ENCODE measurements around the gene ZBTB7C. TPM values are rescaled to one million over a fixed set of nuclear protein-coding genes. Genes with fewer than 3 reads are reported as not detected.

ZBTB7C gene
- total RNA-seq, 1 donor from 2014 or later = 0.67 TPM

GRCh38 chr18:48064978-48065600, 344.1 kb downstream of the ZBTB7C start:
- no peak for DNase-seq (ENCODE audit: low spot score)
- no peak for TF ChIP-seq CTCF (IDR thresholded peaks at IDR 0.05; ENCODE audit: unreplicated experiment)
- H3K4me3 Mint-ChIP-seq (ENCODE audit: unreplicated experiment) = no peak overlapping the region
- H3K9me3 Mint-ChIP-seq (ENCODE audit: unreplicated experiment) = no peaks in the 10 kb centered on the region
- peaks cover 2% of the 10 kb centered on the region for H3K27me3 Mint-ChIP-seq (ENCODE audit: unreplicated experiment)
- H3K27ac Mint-ChIP-seq (ENCODE audit: unreplicated experiment) = no peak overlapping the region
- H3K4me1 Mint-ChIP-seq (ENCODE audit: unreplicated experiment) = peaks cover 8% of the 10 kb centered on the region
- no peaks in the 10 kb centered on the region for H3K36me3 Mint-ChIP-seq (ENCODE audit: low read depth, unreplicated experiment)

- H3K9me3 Mint-ChIP-seq (ENCODE audit: unreplicated experiment) = no peaks in the 10 kb centered on the region
Observed at GRCh38 chr18:48061781-48062570, 347.2 kb downstream of the ZBTB7C start.

GRCh38 chr18:48060970-48061369, 348.2 kb downstream of the ZBTB7C start:
- no peak for TF ChIP-seq CTCF (IDR thresholded peaks at IDR 0.05; ENCODE audit: unreplicated experiment)
- no peak for DNase-seq (ENCODE audit: low spot score)
- H3K36me3 Mint-ChIP-seq (ENCODE audit: low read depth, unreplicated experiment) = no peaks in the 10 kb centered on the region
- H3K27ac Mint-ChIP-seq (ENCODE audit: unreplicated experiment) = no peak overlapping the region
- no peaks in the 10 kb centered on the region for H3K9me3 Mint-ChIP-seq (ENCODE audit: unreplicated experiment)
- peaks cover 11% of the 10 kb centered on the region for H3K4me1 Mint-ChIP-seq (ENCODE audit: unreplicated experiment)
- H3K4me3 Mint-ChIP-seq (ENCODE audit: unreplicated experiment) = no peak overlapping the region
- H3K27me3 Mint-ChIP-seq (ENCODE audit: unreplicated experiment) = peaks cover 3% of the 10 kb centered on the region

More at GRCh38 chr18:48061781-48062570, 347.2 kb downstream of the ZBTB7C start:
- Mint-ChIP-seq H3K4me3 (ENCODE audit: unreplicated experiment) (no peak overlapping the region), H3K27me3 (ENCODE audit: unreplicated experiment) (peaks cover 3% of the 10 kb centered on the region), H3K4me1 (ENCODE audit: unreplicated experiment) (peaks cover 11% of the 10 kb centered on the region), H3K27ac (ENCODE audit: unreplicated experiment) (no peak overlapping the region), H3K36me3 (ENCODE audit: low read depth, unreplicated experiment) (no peaks in the 10 kb centered on the region)
- no peak for TF ChIP-seq CTCF (IDR thresholded peaks at IDR 0.05; ENCODE audit: unreplicated experiment)
- no peak for DNase-seq (ENCODE audit: low spot score)

- no peaks in the 10 kb centered on the region for H3K9me3 Mint-ChIP-seq (ENCODE audit: unreplicated experiment)
- H3K36me3 Mint-ChIP-seq (ENCODE audit: low read depth, unreplicated experiment) = no peaks in the 10 kb centered on the region
- H3K4me3 Mint-ChIP-seq (ENCODE audit: unreplicated experiment) = no peak overlapping the region
- peaks cover 3% of the 10 kb centered on the region for H3K27me3 Mint-ChIP-seq (ENCODE audit: unreplicated experiment)
- no peak for TF ChIP-seq CTCF (IDR thresholded peaks at IDR 0.05; ENCODE audit: unreplicated experiment)
- H3K27ac Mint-ChIP-seq (ENCODE audit: unreplicated experiment) = no peak overlapping the region
- DNase-seq (ENCODE audit: low spot score) = no peak
- peaks cover 11% of the 10 kb centered on the region for H3K4me1 Mint-ChIP-seq (ENCODE audit: unreplicated experiment)
Observed at GRCh38 chr18:48060346-48060745, 348.8 kb downstream of the ZBTB7C start.

GRCh38 chr18:48059455-48060010, 349.6 kb downstream of the ZBTB7C start:
- H3K4me3 Mint-ChIP-seq (ENCODE audit: unreplicated experiment) = no peak overlapping the region
- peaks cover 14% of the 10 kb centered on the region for H3K4me1 Mint-ChIP-seq (ENCODE audit: unreplicated experiment)
- no peak for DNase-seq (ENCODE audit: low spot score)
- no peak overlapping the region for H3K27ac Mint-ChIP-seq (ENCODE audit: unreplicated experiment)
- no peaks in the 10 kb centered on the region for H3K9me3 Mint-ChIP-seq (ENCODE audit: unreplicated experiment)
- H3K27me3 Mint-ChIP-seq (ENCODE audit: unreplicated experiment) = peaks cover 3% of the 10 kb centered on the region
- H3K36me3 Mint-ChIP-seq (ENCODE audit: low read depth, unreplicated experiment) = no peaks in the 10 kb centered on the region
- TF ChIP-seq CTCF (IDR thresholded peaks at IDR 0.05; ENCODE audit: unreplicated experiment) = no peak

All from endothelial cell (in vitro differentiated cells).